ENCODE measurements around the gene RNPEP. TPM values are rescaled to one million over a fixed set of nuclear protein-coding genes. Genes with fewer than 3 reads are reported as not detected.

RNPEP gene
- total and polyA plus RNA-seq, 2 of the 8 experiments (the other 6 are each of a cell fraction or from before 2014, with no cell fraction given), result 34.1 to 51.1 TPM

GRCh38 chr1:201999625-202000238 is 17.3 kb downstream of the RNPEP start (continued):
- TF ChIP-seq CTCF (IDR thresholded peaks at IDR 0.05; ENCODE audit: control extremely low read depth in 1 of 3, insufficient read depth in 1 of 3, low read depth in 1 of 3, low read length in 3 of 3), result peak; percentile 49 to 93 (median 91)
- TF ChIP-seq POLR2AphosphoS5 (IDR thresholded peaks at IDR 0.05; ENCODE audit: low read depth, low read length), result peak; percentile 16; the same call in 1 of the 2 replicates
- no peak for TF ChIP-seq GTF2F1 (IDR thresholded peaks at IDR 0.05; ENCODE audit: borderline replicate concordance, low read depth, low read length)
- no peak for TF ChIP-seq JUN (IDR thresholded peaks at IDR 0.05; ENCODE audit: low read depth, low read length)
- TF ChIP-seq TCF12 (IDR thresholded peaks at IDR 0.05; ENCODE audit: low read depth, low read length), result no peak
- no peak for TF ChIP-seq TAF1 (IDR thresholded peaks at IDR 0.05; ENCODE audit: low read depth, low read length)
- no peak for TF ChIP-seq CHD2 (IDR thresholded peaks at IDR 0.05; ENCODE audit: low read length)
- TF ChIP-seq TAF7 (optimal IDR thresholded peaks at IDR 0.05; ENCODE audit: borderline replicate concordance, low read depth, low read length), result no peak
- no peak for TF ChIP-seq KDM1A (IDR thresholded peaks at IDR 0.05; ENCODE audit: borderline replicate concordance, low read length)
- TF ChIP-seq TEAD4 (IDR thresholded peaks at IDR 0.05; ENCODE audit: low read depth, low read length), result no peak
- no peak for TF ChIP-seq NRF1 (IDR thresholded peaks at IDR 0.05; ENCODE audit: low read depth, low read length)
- TF ChIP-seq POLR2A (IDR thresholded peaks at IDR 0.05; ENCODE audit: control extremely low read depth in 1 of 2, low read depth in 2 of 2, low read length in 2 of 2), result peak in 1 of 2 experiments; percentile 60; a peak in 2 of 3 replicates
- TF ChIP-seq FOSL1 (IDR thresholded peaks at IDR 0.05; ENCODE audit: insufficient read depth, low read depth, low read length), result no peak
- TF ChIP-seq ASH2L (IDR thresholded peaks at IDR 0.05; ENCODE audit: low read length), result no peak
- 0 out of 2 replicates have a peak, but pooled peaks have one; percentile 11 for TF ChIP-seq JUND (IDR thresholded peaks at IDR 0.05; ENCODE audit: low read length)
- no peak for TF ChIP-seq TBP (IDR thresholded peaks at IDR 0.05; ENCODE audit: low read depth, low read length)
- no peak for TF ChIP-seq SIX5 (IDR thresholded peaks at IDR 0.05; ENCODE audit: low read depth, low read length)
- no peak for TF ChIP-seq E2F6 (IDR thresholded peaks at IDR 0.05)
- no peak for TF ChIP-seq KDM4A (IDR thresholded peaks at IDR 0.05; ENCODE audit: low read depth, low read length, severe bottlenecking)
- TF ChIP-seq RAD21 (IDR thresholded peaks at IDR 0.05 in 1 of 2, conservative IDR thresholded peaks at IDR 0.05 in 1 of 2; ENCODE audit: low read depth in 2 of 2, low read length in 2 of 2), result peak; percentile 79 to 83
- TF ChIP-seq ATF2 (IDR thresholded peaks at IDR 0.05; ENCODE audit: low read length), result no peak
